CD4-positive, CD25-positive, alpha-beta regulatory T cell (primary cell): ENCODE results near the gene MAP3K4. TPM values are rescaled to one million over a fixed set of nuclear protein-coding genes. Genes with fewer than 3 reads are reported as not detected.
A peak's percentile ranks its signal among the peaks of the same experiment; 100 is the strongest.

Source experiments
- ATAC-seq, 2 donors: fragments of 150-1000 bp; cut with Tn5 transposase; one replicate each; pipeline ENCODE4 v1.10.0; 2021; ENCODE audit warnings: low read depth in 2 of 2, moderate number of reproducible peaks in 2 of 2, moderate library complexity in 1 of 2
- DNase-seq, 3 donors: peaks; one replicate each; pipeline versions ENCODE4 v3.0.0 to v3.0.0-alpha.2; 2012 to 2022; ENCODE audit warnings: mixed read lengths in 1 of 3
- H3K27ac ChIP-seq: one replicate; pipeline ENCODE4 v1.7.0; 2013; ENCODE audit warnings: mild to moderate bottlenecking, low read length; ENCODE audit not compliant: insufficient read depth, poor library complexity, severe bottlenecking
- H3K27me3 ChIP-seq: one replicate; pipeline ENCODE4 v1.7.0; 2013; ENCODE audit warnings: low read length; ENCODE audit not compliant: control insufficient read depth, insufficient read depth
- H3K36me3 ChIP-seq: one replicate; pipeline ENCODE4 v1.7.0; 2013; ENCODE audit warnings: mild to moderate bottlenecking, low read length, moderate library complexity; ENCODE audit not compliant: control insufficient read depth, insufficient read depth
- H3K4me1 ChIP-seq: 2 replicates; pipeline ENCODE4 v1.7.0; 2013; ENCODE audit warnings: mild to moderate bottlenecking, low read length; ENCODE audit not compliant: insufficient read depth, control insufficient read depth, poor library complexity, severe bottlenecking
- H3K4me3 ChIP-seq: one replicate; pipeline ENCODE4 v1.7.0; 2013; ENCODE audit warnings: low read depth, mild to moderate bottlenecking, low read length, moderate library complexity
- H3K9me3 ChIP-seq, 2 experiments: 1 replicate in 1 of 2; 2 replicates in 1 of 2; pipeline ENCODE4 v1.7.0; 2013; ENCODE audit warnings: low read length in 2 of 2, mild to moderate bottlenecking in 1 of 2, moderate library complexity in 1 of 2; ENCODE audit not compliant: control insufficient read depth in 2 of 2
- H3K27ac Mint-ChIP-seq, 3 donors: one replicate each; pipeline ENCODE4 v1.8.0; 2020 to 2022; ENCODE audit warnings: mild to moderate bottlenecking in 3 of 3, mixed read lengths in 3 of 3, moderate library complexity in 2 of 3
- H3K27me3 Mint-ChIP-seq: one replicate; pipeline ENCODE4 v1.8.0; 2022; ENCODE audit warnings: mild to moderate bottlenecking, mixed read lengths
- H3K36me3 Mint-ChIP-seq: one replicate; pipeline ENCODE4 v1.8.0; 2020; ENCODE audit warnings: mixed read lengths
- H3K4me1 Mint-ChIP-seq, 4 donors: one replicate each; pipeline ENCODE4 v1.8.0; 2020 to 2022; ENCODE audit warnings: mixed read lengths in 4 of 4, mild to moderate bottlenecking in 1 of 4
- H3K4me3 Mint-ChIP-seq, 4 donors: one replicate each; pipeline ENCODE4 v1.8.0; 2020 to 2022; ENCODE audit warnings: mild to moderate bottlenecking in 4 of 4, mixed read lengths in 4 of 4, moderate library complexity in 3 of 4
- H3K9me3 Mint-ChIP-seq, 7 donors: one replicate each; pipeline ENCODE4 v1.8.0; 2020 to 2022; ENCODE audit warnings: mixed read lengths in 7 of 7, mild to moderate bottlenecking in 3 of 7, moderate library complexity in 2 of 7
- polyA plus RNA-seq, 4 donors: library from polyadenylated mRNA; unstranded; fragments of 300-500 nt; fragmentation: Illumina TruSeq; gene quantifications; one replicate each; pipeline ENCODE4 v1.2.3, GENCODE V29; 2021
- total RNA-seq: library from RNA; stranded (reverse); gene quantifications from one replicate; pipeline ENCODE4 v1.2.3, GENCODE V29; 2022

MAP3K4 gene
- total and polyA plus RNA-seq, 5 donors from 2014 or later: 7.1 to 61.5 (median 12.8) TPM

DNA sequence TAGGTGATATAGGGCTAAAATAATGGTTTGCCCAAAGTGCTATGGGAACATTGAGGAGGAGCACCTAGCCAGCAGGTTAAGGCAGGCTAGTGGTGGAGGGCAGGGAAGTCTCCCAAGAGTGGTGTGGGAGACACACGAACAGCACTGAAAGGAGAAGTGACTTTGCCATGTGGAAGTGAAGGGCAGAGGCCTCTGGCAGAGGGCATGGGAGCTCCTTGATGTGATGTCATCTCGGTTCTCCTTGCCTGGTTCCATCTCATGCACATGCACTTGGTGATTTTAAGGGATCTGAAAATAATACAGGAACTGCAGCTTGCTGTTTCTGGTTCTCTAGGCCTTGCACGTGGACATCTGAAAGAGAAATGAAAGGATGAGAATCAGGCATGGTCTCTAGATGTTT lies 4.7 kb upstream of the MAP3K4 start:
- Histone ChIP-seq H3K36me3 (no peaks in the 10 kb centered on the region), H3K4me3 (no peak overlapping the region), H3K9me3 (peaks cover 3 to 18% of the 10 kb centered on the region in 2 experiments), H3K27ac (no peak overlapping the region), H3K4me1 (peaks cover 6% of the 10 kb centered on the region), H3K27me3 (peaks cover 14% of the 10 kb centered on the region)
- H3K27ac Mint-ChIP-seq: no peak overlapping the region
- peak overlapping the region in 1 of 4 donors; percentile 66 for H3K4me3 Mint-ChIP-seq
- peaks cover 0 to 6% (median 3%) of the 10 kb centered on the region in 4 donors for H3K4me1 Mint-ChIP-seq
- H3K9me3 Mint-ChIP-seq: peaks cover 4 to 20% (median 12%) of the 10 kb centered on the region in 7 donors
- no peak for DNase-seq
- peaks cover 24% of the 10 kb centered on the region for H3K27me3 Mint-ChIP-seq
- peaks cover 4% of the 10 kb centered on the region for H3K36me3 Mint-ChIP-seq
- ATAC-seq: no peak

DNA sequence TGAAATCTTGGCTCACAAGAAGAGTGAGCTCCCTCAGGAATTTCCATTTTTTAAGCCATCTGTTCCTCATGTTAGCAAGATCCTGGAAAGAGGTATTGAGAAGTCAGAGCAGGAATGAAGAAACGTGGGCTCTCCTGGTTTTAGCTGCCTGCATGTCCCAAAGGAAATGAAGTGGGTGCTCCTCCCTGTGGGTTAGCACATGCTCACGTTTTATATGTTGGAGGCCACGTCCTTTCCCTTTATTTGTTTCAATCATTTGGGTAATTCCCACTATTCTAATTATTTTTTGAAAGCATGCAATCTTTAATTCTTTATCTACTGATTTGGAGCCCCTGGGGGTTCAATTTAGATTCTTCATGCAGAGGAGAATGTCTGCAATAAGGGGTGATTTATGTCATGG lies 4.3 kb upstream of the MAP3K4 start:
- H3K4me3 ChIP-seq: no peak overlapping the region
- H3K36me3 ChIP-seq: no peaks in the 10 kb centered on the region
- peaks cover 24% of the 10 kb centered on the region for H3K27me3 Mint-ChIP-seq
- H3K36me3 Mint-ChIP-seq: peaks cover 4% of the 10 kb centered on the region
- H3K4me3 Mint-ChIP-seq: peak overlapping the region in 1 of 4 donors; percentile 66
- DNase-seq (no peak), ATAC-seq (no peak)
- peaks cover 3 to 18% of the 10 kb centered on the region in 2 experiments for H3K9me3 ChIP-seq
- peaks cover 0 to 7% (median 4%) of the 10 kb centered on the region in 4 donors for H3K4me1 Mint-ChIP-seq
- peaks cover 7% of the 10 kb centered on the region for H3K4me1 ChIP-seq
- no peak overlapping the region for H3K27ac Mint-ChIP-seq
- H3K9me3 Mint-ChIP-seq: peaks cover 4 to 20% (median 12%) of the 10 kb centered on the region in 7 donors
- peaks cover 14% of the 10 kb centered on the region for H3K27me3 ChIP-seq
- H3K27ac ChIP-seq: no peak overlapping the region

GRCh38 chr6:160990847-160991405 lies 643 bp upstream of the MAP3K4 start:
- peaks cover 0 to 3% (median 0%) of the 10 kb centered on the region in 7 donors for H3K9me3 Mint-ChIP-seq
- H3K4me3 Mint-ChIP-seq: peak overlapping the region; percentile 90 to 97 (median 93)
- peak overlapping the region; percentile 17 to 73 (median 32) for H3K27ac Mint-ChIP-seq
- DNase-seq: no peak
- no peaks in the 10 kb centered on the region for H3K36me3 ChIP-seq
- H3K36me3 Mint-ChIP-seq: no peaks in the 10 kb centered on the region
- H3K4me3 ChIP-seq: peak overlapping the region; percentile 78
- H3K27ac ChIP-seq: peak overlapping the region; percentile 76
- H3K27me3 Mint-ChIP-seq: peaks cover 33% of the 10 kb centered on the region
- peaks cover 21% of the 10 kb centered on the region for H3K4me1 ChIP-seq
- peaks cover 8 to 40% (median 30%) of the 10 kb centered on the region in 4 donors for H3K4me1 Mint-ChIP-seq
- H3K27me3 ChIP-seq: peaks cover 14% of the 10 kb centered on the region
- no peak for ATAC-seq
- peaks cover 0 to 3% of the 10 kb centered on the region in 2 experiments for H3K9me3 ChIP-seq

DNA sequence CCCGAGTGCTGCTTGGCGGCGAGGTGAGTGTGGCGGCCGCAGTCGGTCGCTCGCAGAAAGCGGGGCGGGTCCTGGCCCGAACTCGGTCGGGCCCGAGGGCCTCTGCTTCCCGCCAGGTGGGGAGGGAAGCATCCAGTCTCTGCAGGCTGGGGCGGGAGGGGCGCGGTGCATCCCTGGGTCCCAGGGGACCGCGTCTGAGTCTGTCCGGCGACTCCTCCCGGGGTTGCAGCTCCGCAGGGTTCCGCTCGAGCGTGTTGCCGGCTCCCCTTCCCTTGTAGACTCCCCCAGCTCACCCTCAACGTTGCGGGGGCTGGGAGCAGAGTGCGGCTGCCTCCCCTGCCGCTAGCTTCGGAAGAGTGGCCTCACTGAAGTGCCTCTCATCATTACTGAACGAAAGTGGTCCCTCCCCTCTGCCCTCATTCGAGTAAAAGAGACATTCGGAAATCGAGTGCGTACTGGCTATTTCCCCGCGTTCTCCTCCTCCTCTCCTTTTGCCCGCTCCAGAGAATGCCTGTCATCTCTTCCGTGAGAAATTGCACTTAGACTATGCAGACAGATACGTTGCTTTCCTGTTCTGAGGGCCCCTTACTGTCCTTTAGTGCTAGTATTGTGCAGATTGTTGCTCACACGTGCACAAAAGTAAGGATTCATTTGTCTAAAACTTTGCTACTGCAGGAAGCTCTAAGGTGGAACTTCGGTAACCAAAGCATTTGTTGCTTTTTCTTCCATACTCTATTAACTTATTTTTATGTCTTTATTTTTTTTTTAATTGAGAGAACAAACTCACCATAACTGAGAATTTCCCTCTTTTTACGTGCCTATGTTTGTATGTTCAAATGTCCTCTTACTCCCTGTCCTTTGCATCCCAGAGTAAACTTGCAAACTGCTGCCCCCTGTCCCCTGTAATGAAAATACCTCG lies 751 bp downstream of the MAP3K4 start:
- Histone ChIP-seq H3K27me3 (peaks cover 14% of the 10 kb centered on the region), H3K4me3 (peak overlapping the region; percentile 93), H3K36me3 (no peaks in the 10 kb centered on the region), H3K4me1 (peaks cover 24% of the 10 kb centered on the region), H3K27ac (peak overlapping the region; percentile 76), H3K9me3 (peaks cover 0 to under 1% of the 10 kb centered on the region in 2 experiments)
- Mint-ChIP-seq H3K4me3 (peak overlapping the region; percentile 89 to 99 (median 96)), H3K9me3 (peaks cover 0 to 3% (median 0%) of the 10 kb centered on the region in 7 donors), H3K4me1 (peaks cover 8 to 54% (median 42%) of the 10 kb centered on the region in 4 donors), H3K36me3 (no peaks in the 10 kb centered on the region), H3K27me3 (peaks cover 30% of the 10 kb centered on the region), H3K27ac (peak overlapping the region; percentile 92 to 98 (median 97))
- DNase-seq: peak in 2 of 3 donors; percentile 23 to 55
- ATAC-seq: peak; percentile 45 to 51

DNA sequence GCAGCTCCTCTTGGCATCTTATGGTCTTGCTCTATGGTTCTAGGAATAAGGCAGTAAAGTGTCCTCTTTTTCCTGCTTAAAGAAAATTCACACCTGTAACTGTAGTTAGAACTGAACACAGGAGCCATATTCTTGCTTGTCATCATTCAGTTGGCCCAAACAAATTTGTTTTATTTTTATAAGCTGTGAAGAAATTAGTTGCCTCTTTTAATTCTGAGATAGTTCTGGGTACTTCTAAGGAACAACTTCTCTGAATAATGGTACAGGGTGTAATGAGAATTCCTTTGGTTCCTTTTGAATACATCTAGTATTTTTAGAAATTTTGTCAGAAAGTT lies 1.4 kb downstream of the MAP3K4 start:
- peaks cover 2% of the 10 kb centered on the region for H3K36me3 ChIP-seq
- peak overlapping the region; percentile 93 for H3K4me3 ChIP-seq
- Mint-ChIP-seq H3K27me3 (peaks cover 24% of the 10 kb centered on the region), H3K27ac (peak overlapping the region; percentile 92 to 98 (median 97)), H3K4me1 (peaks cover 8 to 59% (median 46%) of the 10 kb centered on the region in 4 donors), H3K4me3 (peak overlapping the region; percentile 89 to 99 (median 96)), H3K36me3 (peaks cover 4% of the 10 kb centered on the region), H3K9me3 (peaks cover 0 to under 1% (median 0%) of the 10 kb centered on the region in 7 donors)
- peaks cover 24% of the 10 kb centered on the region for H3K4me1 ChIP-seq
- no peaks in the 10 kb centered on the region for H3K9me3 ChIP-seq
- ATAC-seq (no peak), DNase-seq (no peak)
- H3K27ac ChIP-seq: no peak overlapping the region
- H3K27me3 ChIP-seq: peaks cover 9% of the 10 kb centered on the region

DNA sequence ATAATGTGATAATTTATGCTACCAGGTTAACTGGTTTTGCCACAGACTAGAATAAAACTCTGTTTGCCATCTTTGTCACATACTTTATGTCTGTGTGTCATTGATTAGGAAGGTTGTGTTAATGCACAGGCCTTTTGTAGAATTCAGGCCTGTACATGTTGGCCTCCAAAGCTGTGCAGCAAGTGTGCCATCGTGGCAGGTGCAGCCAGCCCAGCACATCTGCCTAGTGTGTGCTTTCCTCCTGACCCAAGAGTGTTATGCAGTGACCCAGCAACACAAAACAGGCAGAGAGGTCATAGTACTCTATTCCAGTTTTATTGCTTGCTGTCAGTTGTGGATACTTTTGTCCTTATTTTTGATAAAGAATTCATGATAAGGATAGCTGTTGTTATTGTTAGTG lies 3.7 kb downstream of the MAP3K4 start:
- Histone ChIP-seq H3K9me3 (no peaks in the 10 kb centered on the region), H3K4me3 (no peak overlapping the region), H3K27ac (no peak overlapping the region), H3K4me1 (peaks cover 29% of the 10 kb centered on the region), H3K36me3 (peaks cover 2% of the 10 kb centered on the region), H3K27me3 (peaks cover 5% of the 10 kb centered on the region)
- H3K27me3 Mint-ChIP-seq: peaks cover 13% of the 10 kb centered on the region
- no peaks in the 10 kb centered on the region for H3K9me3 Mint-ChIP-seq
- peaks cover 4% of the 10 kb centered on the region for H3K36me3 Mint-ChIP-seq
- H3K4me3 Mint-ChIP-seq: peak overlapping the region in 1 of 4 donors; percentile 53
- peaks cover 11 to 73% (median 53%) of the 10 kb centered on the region in 4 donors for H3K4me1 Mint-ChIP-seq
- peak overlapping the region in 2 of 3 donors; percentile 59 to 71 for H3K27ac Mint-ChIP-seq
- DNase-seq (no peak), ATAC-seq (no peak)

DNA sequence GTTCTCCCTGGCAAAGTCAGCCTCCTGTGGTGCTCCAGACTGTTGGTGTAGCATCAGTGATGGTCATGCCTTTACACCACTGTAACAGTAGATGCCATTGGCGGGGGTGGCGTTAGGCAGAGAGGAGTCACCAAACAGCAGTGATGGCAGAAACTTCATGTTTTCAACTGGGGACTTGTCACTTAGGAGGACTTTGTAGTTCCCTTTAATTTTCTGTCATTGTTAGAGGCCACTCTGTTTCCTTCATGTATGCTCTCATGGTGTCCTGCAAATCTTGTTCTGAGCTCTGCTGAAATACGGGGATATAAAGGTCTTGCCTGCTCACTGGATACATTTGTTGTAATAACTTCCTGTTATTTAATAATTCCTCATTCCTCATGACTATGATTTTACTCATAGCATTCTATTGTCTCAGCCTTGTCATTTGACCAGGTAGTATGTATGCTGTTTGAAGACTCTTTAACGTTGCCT lies 4.6 kb downstream of the MAP3K4 start:
- no peaks in the 10 kb centered on the region for H3K27me3 ChIP-seq
- no peaks in the 10 kb centered on the region for H3K9me3 Mint-ChIP-seq
- peaks cover 7% of the 10 kb centered on the region for H3K36me3 Mint-ChIP-seq
- no peak overlapping the region for H3K27ac ChIP-seq
- peaks cover 2% of the 10 kb centered on the region for H3K36me3 ChIP-seq
- peaks cover 16 to 71% (median 54%) of the 10 kb centered on the region in 4 donors for H3K4me1 Mint-ChIP-seq
- peaks cover 9% of the 10 kb centered on the region for H3K27me3 Mint-ChIP-seq
- no peak overlapping the region for H3K4me3 ChIP-seq
- peak overlapping the region in 1 of 3 donors; percentile 36 for H3K27ac Mint-ChIP-seq
- H3K9me3 ChIP-seq: no peaks in the 10 kb centered on the region
- DNase-seq (no peak), ATAC-seq (no peak)
- H3K4me3 Mint-ChIP-seq: peak overlapping the region in 2 of 4 donors; percentile 14 to 25
- peaks cover 25% of the 10 kb centered on the region for H3K4me1 ChIP-seq
